Measurements from ENCODE around the gene LRMDA. TPM values are rescaled to one million over a fixed set of nuclear protein-coding genes. Genes with fewer than 3 reads are reported as not detected.

Gene LRMDA
- total RNA-seq, 3 donors from 2014 or later: 8.3 to 17.1 (median 11.1) TPM

GRCh38 chr10:75708060-75708459 lies 276.6 kb downstream of the LRMDA start:
- H3K27ac ChIP-seq: no peak overlapping the region

GRCh38 chr10:75709245-75709644 lies 277.8 kb downstream of the LRMDA start:
- Histone ChIP-seq H3K4me3 (no peak overlapping the region), H3K27ac (no peak overlapping the region), H3K27me3 (no peaks in the 10 kb centered on the region), H3K9me3 (no peaks in the 10 kb centered on the region), H3K4me1 (no peaks in the 10 kb centered on the region), H3K36me3 (no peaks in the 10 kb centered on the region)
- no peak for DNase-seq (ENCODE audit: low spot score in 2 of 2)
- TF ChIP-seq POLR2A (IDR thresholded peaks at IDR 0.05) (no peak), POLR2AphosphoS5 (IDR thresholded peaks at IDR 0.05) (no peak), CTCF (IDR thresholded peaks at IDR 0.05) (no peak)
- intact Hi-C loops (cut with DNase I; ENCODE audit: low total_unique reads): no loop called here

More at GRCh38 chr10:75708060-75708459, 276.6 kb downstream of the LRMDA start:
- Histone ChIP-seq H3K4me1 (no peaks in the 10 kb centered on the region), H3K27me3 (no peaks in the 10 kb centered on the region), H3K4me3 (no peak overlapping the region), H3K36me3 (no peaks in the 10 kb centered on the region), H3K9me3 (no peaks in the 10 kb centered on the region)
- DNase-seq (ENCODE audit: low spot score in 2 of 2): no peak
- intact Hi-C loops (cut with DNase I; ENCODE audit: low total_unique reads): no loop called here
- TF ChIP-seq POLR2AphosphoS5 (IDR thresholded peaks at IDR 0.05) (no peak), CTCF (IDR thresholded peaks at IDR 0.05) (no peak)

GRCh38 chr10:75709811-75710210 lies 278.4 kb downstream of the LRMDA start:
- TF ChIP-seq CTCF (IDR thresholded peaks at IDR 0.05) (no peak), POLR2AphosphoS5 (IDR thresholded peaks at IDR 0.05) (no peak), POLR2A (IDR thresholded peaks at IDR 0.05) (no peak)
- Histone ChIP-seq H3K27ac (no peak overlapping the region), H3K27me3 (no peaks in the 10 kb centered on the region), H3K4me3 (no peak overlapping the region), H3K36me3 (no peaks in the 10 kb centered on the region), H3K9me3 (no peaks in the 10 kb centered on the region), H3K4me1 (no peaks in the 10 kb centered on the region)
- intact Hi-C loops (cut with DNase I; ENCODE audit: low total_unique reads): no loop called here
- no peak for DNase-seq (ENCODE audit: low spot score in 2 of 2)

- no peak overlapping the region for H3K27ac ChIP-seq
- H3K9me3 ChIP-seq: no peaks in the 10 kb centered on the region
- DNase-seq (ENCODE audit: low spot score in 2 of 2): no peak
- no peaks in the 10 kb centered on the region for H3K27me3 ChIP-seq
- no peaks in the 10 kb centered on the region for H3K36me3 ChIP-seq
- TF ChIP-seq POLR2AphosphoS5 (IDR thresholded peaks at IDR 0.05) (no peak), POLR2A (IDR thresholded peaks at IDR 0.05) (no peak), CTCF (IDR thresholded peaks at IDR 0.05) (no peak)
- intact Hi-C loops (cut with DNase I; ENCODE audit: low total_unique reads): no loop called here
- peak overlapping the region in 1 of 3 donors; percentile 10 for H3K4me3 ChIP-seq
- no peaks in the 10 kb centered on the region for H3K4me1 ChIP-seq
These were observed 280.9 kb downstream of the LRMDA start for GRCh38 chr10:75712242-75712880.

- intact Hi-C loops (cut with DNase I; ENCODE audit: low total_unique reads): no loop called here
- Histone ChIP-seq H3K4me1 (no peaks in the 10 kb centered on the region), H3K9me3 (no peaks in the 10 kb centered on the region), H3K36me3 (no peaks in the 10 kb centered on the region), H3K4me3 (no peak overlapping the region), H3K27ac (no peak overlapping the region), H3K27me3 (no peaks in the 10 kb centered on the region)
- TF ChIP-seq CTCF (IDR thresholded peaks at IDR 0.05): no peak
- no peak for DNase-seq (ENCODE audit: low spot score in 2 of 2)
These were observed 285.1 kb downstream of the LRMDA start for GRCh38 chr10:75716506-75716905.
